ENCODE results near the gene KAZN. TPM values are rescaled to one million over a fixed set of nuclear protein-coding genes. Genes with fewer than 3 reads are reported as not detected.

The KAZN gene
- polyA plus RNA-seq, 2 of the 4 experiments (the other 2 are of a cell fraction) = 1.3 to 1.9 TPM

- Histone ChIP-seq H3K4me1 (no peaks in the 10 kb centered on the region), H3K9me3 (no peaks in the 10 kb centered on the region), H3K4me3 (no peak overlapping the region), H3K27ac (no peak overlapping the region), H3K4me2 (no peak overlapping the region)
- 38% methylated on average over 12 of the region's 12 CpGs for WGBS (ENCODE audit: missing lambda C conversion rate)
- FAIRE-seq = no peak
- CTCF ChIA-PET = interaction anchor here (0.6 to 2.6 kb wide), 31 partner anchors 8 to 1064 kb away, joined by 3 to 16 read pairs (median 4); no protein-coding TSS in a partner anchor
- peak; percentile 79 to 93; a peak in 5 of 6 replicates for ATAC-seq
- POLR2A ChIA-PET = no interaction called here
- TF ChIP-seq RAD21 (conservative IDR thresholded peaks at IDR 0.05 in 1 of 2, IDR thresholded peaks at IDR 0.05 in 1 of 2) (peak; percentile 76), POLR2AphosphoS2 (conservative IDR thresholded peaks at IDR 0.05; ENCODE audit: low read length) (no peak), HOXB5 (CRISPR knock-in tag; IDR thresholded peaks at IDR 0.05) (no peak), CTCF (IDR thresholded peaks at IDR 0.05) (peak; percentile 67), KDM1A (IDR thresholded peaks at IDR 0.05; ENCODE audit: low read depth) (no peak), SMC3 (IDR thresholded peaks at IDR 0.05) (peak; percentile 73)
- peak; percentile 35 to 64 for DNase-seq (ENCODE audit: low read depth in 1 of 2, low spot score in 1 of 2)
These were observed 429.1 kb downstream of the KAZN start for GRCh38 chr1:15027515-15027986.

- 28% methylated on average over 3 of the region's 6 CpGs for WGBS (ENCODE audit: missing lambda C conversion rate)
- H3K27ac ChIP-seq = no peak overlapping the region
These were observed 429.6 kb downstream of the KAZN start for GRCh38 chr1:15028102-15028501.

GRCh38 chr1:15028616-15029015 lies 430.1 kb downstream of the KAZN start:
- no peak for FAIRE-seq
- Histone ChIP-seq H3K4me3 (no peak overlapping the region), H3K9me3 (no peaks in the 10 kb centered on the region), H3K4me2 (no peak overlapping the region), H3K4me1 (no peaks in the 10 kb centered on the region), H3K27ac (no peak overlapping the region)
- ChIA-PET CTCF (interaction anchor here (0.7 to 2.6 kb wide), 12 partner anchors 8 to 1063 kb away, joined by 3 to 16 read pairs (median 5); no protein-coding TSS in a partner anchor), POLR2A (no interaction called here)
- no peak for TF ChIP-seq HES2 (IDR thresholded peaks at IDR 0.05)
- TF ChIP-seq EP300 (IDR thresholded peaks at IDR 0.05) = no peak
- TF ChIP-seq USF2 (IDR thresholded peaks at IDR 0.05) = no peak
- TF ChIP-seq FOSB (CRISPR knock-in tag; IDR thresholded peaks at IDR 0.05) = no peak
- WGBS (ENCODE audit: missing lambda C conversion rate) = 77% methylated on average over 7 of the region's 7 CpGs
- no peak for DNase-seq (ENCODE audit: low read depth in 1 of 2, low spot score in 1 of 2)
- ATAC-seq = no peak

More at GRCh38 chr1:15028102-15028501, 429.6 kb downstream of the KAZN start:
- H3K4me3 ChIP-seq = no peak overlapping the region
- FAIRE-seq = no peak
- H3K4me1 ChIP-seq = no peaks in the 10 kb centered on the region
- no peak for TF ChIP-seq HOXB13 (CRISPR knock-in tag; IDR thresholded peaks at IDR 0.05; ENCODE audit: low read depth)
- no peak for TF ChIP-seq SREBF2 (IDR thresholded peaks at IDR 0.05)
- TF ChIP-seq MAZ (IDR thresholded peaks at IDR 0.05; ENCODE audit: borderline replicate concordance, low read depth, low read length) = no peak
- no peak for TF ChIP-seq NR3C1 (IDR thresholded peaks at IDR 0.05)
- no peak for TF ChIP-seq USF2 (IDR thresholded peaks at IDR 0.05)
- no peak for TF ChIP-seq MYC (IDR thresholded peaks at IDR 0.05; ENCODE audit: borderline replicate concordance, low read length)
- TF ChIP-seq ZFP36 (IDR thresholded peaks at IDR 0.05; ENCODE audit: borderline replicate concordance, partially characterized antibody) = no peak
- TF ChIP-seq EHF (CRISPR knock-in tag; IDR thresholded peaks at IDR 0.05) = no peak
- TF ChIP-seq CBX8 (IDR thresholded peaks at IDR 0.05) = no peak
- TF ChIP-seq TP53 (CRISPR knock-in tag; IDR thresholded peaks at IDR 0.05) = no peak
- no peak for TF ChIP-seq PHF8 (IDR thresholded peaks at IDR 0.05; ENCODE audit: borderline replicate concordance, low read depth)
- H3K4me2 ChIP-seq = no peak overlapping the region
- CTCF ChIA-PET = interaction anchor here (0.6 to 2.6 kb wide), 30 partner anchors 8 to 1064 kb away, joined by 3 to 16 read pairs (median 4); no protein-coding TSS in a partner anchor
- POLR2A ChIA-PET = no interaction called here
- ATAC-seq = no peak; a peak in 1 of 6 replicates
- peak in 1 of 2 experiments; percentile 9 for DNase-seq (ENCODE audit: low read depth in 1 of 2, low spot score in 1 of 2)
- no peaks in the 10 kb centered on the region for H3K9me3 ChIP-seq

Measured in A549 (cell line).